GM18867 (cell line): ENCODE measurements around the gene WDFY2.

Experiments used
- ATAC-seq: cut with Tn5 transposase; IDR thresholded peaks from one replicate; pipeline ENCODE4 v1.9.1; 2021; ENCODE audit warnings: mild to moderate bottlenecking, moderate library complexity; ENCODE audit not compliant: unreplicated experiment

Gene WDFY2

DNA sequence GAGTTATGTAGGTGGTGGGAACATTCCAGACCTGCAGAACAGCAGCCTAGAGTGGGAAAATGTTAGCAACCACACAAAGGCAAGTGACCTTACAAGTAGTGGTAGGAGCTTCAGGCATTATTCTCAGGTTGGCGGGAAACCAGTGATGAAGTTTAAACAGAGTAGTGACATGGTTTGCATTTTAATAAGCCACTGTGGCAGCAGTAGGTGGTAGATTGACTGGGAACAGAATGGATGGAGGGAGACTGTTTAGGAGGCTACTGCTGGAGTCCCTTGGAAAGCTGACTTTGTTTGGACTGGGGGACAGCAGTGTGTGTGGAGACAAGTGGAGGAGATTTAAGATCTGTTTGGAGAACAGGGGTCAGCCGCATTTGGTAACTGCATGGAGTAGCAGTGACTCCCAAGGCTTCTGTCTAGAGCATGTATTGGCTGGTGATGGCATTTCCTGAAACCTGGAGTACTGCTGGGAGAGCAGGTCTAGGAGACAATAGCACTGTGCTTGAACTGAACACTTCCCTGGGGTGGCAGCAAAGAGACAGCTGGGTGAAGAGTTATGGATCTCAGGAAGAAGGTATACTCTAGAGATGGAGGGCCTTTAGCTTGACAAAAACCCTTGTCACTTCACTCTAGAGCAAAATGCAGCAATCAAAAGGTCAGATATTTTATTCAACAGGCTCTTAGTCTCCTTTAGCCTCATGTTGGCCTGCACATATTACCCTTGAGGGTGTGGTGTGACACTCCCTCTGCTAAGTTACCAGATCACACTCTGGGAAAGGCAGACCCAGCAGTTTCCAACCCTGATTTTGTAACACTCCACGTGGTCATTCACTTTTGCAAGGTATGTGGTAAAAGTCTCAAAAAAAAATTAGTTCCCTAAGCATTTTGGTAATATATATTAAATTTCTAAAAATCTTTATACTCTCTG lies 149.4 kb downstream of the WDFY2 start:
- no peak for ATAC-seq

DNA sequence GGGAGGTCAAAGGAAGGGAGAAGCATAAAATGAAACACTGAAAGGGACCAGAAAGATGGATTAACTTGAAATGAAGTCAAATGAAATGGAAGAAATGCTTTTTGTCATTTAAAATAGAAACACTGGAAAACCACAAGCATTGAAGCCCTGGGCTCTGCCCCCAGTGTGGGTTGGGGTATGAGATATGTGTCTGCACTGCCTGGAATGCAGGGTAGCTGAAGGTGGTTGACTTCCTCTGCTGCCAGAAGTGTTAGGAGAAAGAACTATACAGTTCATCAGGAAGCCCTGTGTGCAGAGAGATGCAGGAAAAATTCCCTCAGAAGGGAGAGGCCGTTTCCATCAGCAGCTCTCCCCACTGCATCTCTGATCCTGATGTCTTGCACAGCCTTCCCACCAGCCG lies 150.5 kb downstream of the WDFY2 start:
- no peak for ATAC-seq

DNA sequence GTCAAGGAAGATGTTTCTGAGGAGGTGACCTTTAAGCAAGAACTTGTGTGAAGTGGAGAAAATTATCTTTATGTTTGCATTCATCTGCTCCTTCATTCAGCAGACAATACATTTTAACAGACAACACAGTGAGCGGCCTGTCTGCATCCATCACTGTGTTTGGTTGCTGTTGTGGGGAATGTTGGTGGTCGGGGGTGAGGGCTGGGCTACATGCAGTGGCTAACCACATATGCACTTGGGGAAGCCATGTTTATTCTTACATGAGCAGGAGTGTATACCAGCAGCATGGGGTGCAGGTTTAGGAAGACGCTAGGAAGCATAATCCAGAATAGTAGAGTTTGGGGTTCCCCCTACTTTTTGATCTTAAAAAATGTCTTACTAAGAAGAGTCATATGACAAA lies 153.3 kb downstream of the WDFY2 start:
- ATAC-seq, result no peak

DNA sequence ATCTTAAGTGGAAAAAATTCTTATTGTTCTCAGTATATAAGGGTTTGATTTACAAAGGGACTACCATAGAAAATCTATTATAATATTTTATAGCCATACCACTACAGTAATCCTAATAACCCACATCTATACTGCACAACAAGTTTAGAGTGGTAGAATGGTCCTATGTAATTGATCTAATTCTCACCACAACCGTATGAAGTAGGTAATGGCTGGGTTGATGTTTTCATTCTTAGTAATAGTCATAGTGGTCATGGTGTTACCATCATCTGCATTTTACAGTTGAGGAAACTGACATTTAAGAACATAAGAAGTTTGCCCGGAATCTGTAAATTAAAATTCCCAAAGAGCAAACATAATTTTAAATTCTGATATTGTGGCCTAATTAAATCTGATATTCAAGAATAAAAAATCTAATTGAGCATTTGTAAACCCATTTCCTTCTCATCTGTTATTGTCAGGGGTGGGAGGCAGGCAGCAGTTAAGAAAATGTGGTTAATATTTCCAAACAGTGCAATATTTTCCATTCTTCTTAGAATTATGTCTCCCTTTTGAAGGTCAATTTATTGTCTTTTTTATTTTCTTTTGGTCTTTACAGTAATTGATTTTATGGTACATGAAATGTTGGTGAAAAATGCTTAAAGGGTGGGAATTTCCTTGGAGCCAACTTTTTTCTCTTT lies 154.1 kb downstream of the WDFY2 start:
- no peak for ATAC-seq

DNA sequence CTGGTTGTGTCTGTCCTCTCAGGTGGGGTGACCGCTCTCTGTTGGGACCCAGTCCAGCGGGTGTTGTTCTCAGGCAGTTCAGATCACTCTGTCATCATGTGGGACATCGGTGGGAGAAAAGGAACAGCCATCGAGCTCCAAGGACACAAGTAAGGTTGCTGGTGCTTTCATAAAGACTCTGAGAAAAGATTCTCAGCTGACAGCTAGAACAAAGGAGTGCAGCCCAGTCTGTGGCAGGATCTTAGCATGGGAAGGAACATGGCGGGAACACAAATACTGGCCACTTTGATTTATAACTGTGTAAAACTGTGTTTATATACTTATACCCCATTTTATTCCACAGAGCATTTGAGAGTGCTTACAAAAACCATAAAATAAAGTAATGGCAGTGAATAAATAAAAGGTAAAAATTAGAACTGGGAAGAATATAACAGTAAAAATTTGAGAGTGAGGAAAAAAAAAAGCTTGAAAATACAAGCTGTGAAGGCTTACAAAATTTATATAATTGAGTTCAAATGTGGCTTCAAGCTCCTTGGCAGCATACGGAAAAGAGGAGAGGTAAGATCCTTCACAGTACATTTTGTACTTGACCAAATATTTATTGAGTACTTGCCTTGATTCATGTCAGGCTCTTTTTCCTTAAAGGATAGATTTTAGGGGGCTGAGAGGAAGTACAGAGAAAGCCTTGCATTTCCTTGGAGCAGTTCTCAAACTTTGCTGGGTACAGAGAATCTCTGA lies 154.9 kb downstream of the WDFY2 start:
- ATAC-seq, result no peak

DNA sequence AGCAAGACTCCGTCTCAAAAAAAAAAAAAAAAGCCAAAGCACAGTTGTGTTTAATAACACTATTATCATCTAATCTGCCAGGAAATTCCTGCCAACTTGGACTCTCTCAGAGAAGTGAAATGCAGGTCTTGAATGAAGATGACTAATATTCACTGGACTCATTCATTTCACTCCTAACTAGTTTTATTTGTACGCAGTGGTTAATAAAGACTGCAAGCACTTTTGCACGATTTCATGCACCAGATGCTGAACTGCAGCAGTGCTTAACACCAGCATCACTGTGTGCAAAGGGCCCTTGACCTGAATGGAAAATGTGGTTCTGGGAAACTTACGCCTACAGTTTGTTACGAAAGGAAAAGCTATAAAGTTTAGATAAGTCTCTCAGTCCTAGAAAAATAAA lies 156.4 kb downstream of the WDFY2 start:
- no peak for ATAC-seq

DNA sequence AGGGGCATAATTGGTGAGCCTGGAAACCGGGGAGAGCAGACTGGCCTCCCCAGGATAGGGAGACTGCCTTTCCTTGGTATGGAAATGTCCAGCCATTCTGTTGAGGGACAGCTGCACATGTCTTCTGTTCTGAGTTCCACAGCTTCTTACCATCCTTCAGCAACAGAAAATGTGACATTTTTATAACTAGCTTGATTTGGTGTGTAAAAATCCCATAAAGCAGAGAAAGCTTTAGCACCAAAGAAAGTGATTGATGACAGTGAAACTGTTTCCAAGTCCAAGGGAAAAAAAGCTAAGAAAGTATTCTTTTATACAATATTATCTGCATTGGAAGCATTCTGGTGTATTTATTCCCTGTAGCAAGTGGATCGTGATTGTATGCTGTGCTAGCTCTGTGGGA lies 157.8 kb downstream of the WDFY2 start:
- ATAC-seq, result no peak

DNA sequence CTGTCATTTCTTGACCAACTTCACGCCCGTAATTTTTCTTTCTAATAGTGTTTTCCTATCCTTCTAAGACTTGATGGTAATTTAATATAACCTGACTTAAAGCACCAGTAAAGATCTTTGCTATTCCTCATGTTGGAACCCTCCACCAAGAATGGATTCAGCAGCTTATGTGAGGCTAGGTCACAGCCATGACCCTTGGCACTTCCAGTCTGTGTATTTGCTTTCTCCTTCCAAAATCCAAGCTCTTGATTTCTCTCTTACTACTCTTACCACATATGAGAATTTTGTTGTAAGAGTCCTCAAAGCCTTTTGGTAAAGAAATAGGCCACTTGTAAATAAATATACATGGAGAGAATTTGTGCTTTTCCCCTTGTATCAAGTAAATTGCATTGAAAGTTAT lies 158.3 kb downstream of the WDFY2 start:
- no peak for ATAC-seq

DNA sequence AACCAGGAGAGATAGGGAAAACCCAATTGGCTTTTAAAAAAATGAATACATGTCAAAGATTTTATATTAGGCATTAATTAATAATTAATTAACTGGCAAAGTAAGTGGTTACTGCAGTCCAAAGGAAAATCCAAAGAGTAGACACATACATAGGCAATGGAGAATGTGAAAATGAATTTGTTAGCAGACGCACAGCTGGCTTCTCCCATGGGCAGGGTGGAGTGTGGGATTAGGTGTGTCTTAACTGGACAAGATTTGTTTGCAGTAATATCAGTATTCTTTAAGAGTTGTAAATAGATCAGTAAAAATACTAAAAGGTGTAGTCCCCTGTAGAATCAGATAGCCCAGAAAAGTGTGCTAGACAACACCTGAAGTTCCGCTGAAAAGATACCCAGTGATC lies 161.0 kb downstream of the WDFY2 start:
- ATAC-seq, result no peak

DNA sequence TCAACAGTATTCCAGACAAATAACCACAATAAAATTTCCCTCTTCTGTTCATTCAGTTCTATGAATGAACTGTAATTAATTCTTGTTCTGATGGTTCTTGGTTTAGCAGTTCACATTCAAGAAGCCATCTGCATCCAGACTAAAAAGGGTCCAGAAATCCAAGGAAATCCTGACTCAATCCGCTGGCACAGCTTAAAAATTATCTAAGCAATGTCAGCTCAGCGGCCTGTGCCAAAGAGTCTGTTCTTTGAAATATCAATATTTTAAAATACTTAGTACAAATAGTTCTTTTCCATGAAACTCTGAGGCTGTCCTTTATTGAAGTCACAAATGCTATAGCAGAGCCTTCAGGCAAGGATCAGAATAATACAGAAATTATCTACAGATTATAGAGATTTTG lies 162.5 kb downstream of the WDFY2 start:
- no peak for ATAC-seq

DNA sequence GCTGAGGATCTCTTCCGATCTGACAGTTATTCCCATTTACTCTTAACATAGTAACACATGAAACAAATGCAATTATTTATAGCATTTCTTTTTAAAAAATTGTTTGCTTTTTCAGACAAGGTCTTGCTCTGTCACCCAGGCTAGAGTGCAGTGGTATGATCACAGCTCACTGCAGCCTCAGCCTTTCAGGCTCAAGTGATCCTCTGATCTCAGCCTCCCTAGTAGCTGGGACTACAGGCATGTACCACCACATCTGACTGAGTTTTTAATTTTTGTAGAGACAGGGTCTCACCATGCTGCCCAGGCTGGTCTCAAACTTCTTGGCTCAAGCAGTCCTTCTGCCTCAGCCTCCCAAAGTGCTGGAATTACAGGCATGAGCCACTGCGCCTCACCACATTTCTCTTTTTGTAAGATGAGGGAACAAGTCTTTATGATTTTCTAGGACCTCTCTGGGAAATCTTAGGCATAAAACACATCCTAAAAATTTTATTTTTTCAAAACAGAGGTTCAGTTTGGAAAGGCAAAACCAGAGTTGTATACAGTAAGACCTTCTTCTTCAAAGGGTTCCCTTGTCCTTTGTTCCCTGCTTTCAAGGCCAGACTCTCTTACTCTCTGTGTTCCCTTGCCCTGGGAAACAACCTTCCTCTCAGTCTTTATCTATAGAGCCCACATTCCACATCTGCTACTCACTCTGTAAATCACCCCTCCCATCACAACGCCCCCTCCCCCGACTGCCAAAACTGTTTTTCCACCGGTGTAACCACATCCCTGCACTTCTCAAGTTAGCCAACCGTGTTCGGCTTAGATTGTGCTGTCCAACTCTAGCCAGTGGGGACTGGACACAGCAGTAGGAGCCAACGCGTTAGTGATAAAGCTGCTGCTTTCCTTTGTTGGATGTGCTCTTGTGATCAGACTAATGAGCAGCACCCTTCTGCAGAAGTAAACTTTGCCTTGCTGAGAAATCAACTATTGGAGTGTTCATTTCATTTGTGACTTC lies 163.5 kb downstream of the WDFY2 start:
- ATAC-seq, result no peak

DNA sequence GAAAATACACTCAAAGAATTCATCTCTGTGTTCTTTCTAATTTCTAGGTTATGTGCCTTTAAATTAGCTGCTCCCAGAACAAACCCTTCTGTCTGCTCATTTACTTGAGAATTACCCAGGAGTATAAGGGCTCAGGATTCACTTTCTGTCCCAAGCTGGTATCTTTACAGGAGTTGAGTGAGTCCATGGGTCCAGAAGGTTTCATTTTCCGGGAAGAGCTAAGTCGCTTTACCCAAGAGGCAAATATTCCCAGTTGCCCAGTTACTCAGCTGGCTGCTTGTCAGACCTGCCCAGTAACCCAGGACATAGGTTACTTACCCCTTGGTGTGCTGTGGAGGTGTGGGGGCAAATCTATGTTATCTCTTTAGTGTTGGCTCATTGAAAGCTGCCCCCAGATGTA lies 172.4 kb downstream of the WDFY2 start:
- ATAC-seq, result no peak

DNA sequence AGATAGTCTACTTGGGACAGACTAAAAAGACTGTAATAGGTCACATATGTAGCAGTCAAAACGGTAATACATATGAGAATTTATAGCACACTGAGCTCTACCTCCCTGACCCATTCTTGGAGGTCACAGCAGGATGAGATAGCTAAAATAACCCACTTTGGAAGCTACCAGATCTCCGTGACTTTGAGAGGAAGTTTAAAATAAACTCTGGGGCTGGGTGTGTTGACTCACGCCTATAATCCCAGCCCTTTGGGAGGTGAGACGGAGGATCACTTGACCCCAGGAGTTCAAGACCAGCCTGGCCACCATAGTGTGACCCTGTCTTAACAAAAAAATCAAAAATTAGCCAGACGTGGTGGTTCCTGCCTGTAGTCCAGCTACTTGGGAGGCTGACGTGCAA lies 174.4 kb downstream of the WDFY2 start:
- no peak for ATAC-seq

DNA sequence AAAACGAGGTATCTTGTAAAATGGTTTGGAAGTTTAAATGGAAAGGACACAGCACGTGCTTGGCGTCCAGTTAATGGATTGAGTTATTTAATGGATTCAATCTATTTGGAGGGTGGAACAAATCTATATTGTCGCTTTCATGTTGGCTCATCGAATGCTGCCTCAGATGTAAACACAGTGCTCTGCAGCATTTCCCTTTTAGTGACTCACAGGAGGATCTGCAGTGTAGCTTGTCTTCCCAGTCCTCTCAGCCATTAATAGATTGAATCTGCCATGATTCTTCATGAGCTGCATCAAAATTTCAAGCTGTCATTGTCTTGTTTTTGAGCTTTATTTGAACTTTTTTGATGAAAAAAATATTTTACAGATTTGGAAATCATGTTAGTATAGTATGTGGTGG lies 175.0 kb downstream of the WDFY2 start:
- ATAC-seq, result no peak

DNA sequence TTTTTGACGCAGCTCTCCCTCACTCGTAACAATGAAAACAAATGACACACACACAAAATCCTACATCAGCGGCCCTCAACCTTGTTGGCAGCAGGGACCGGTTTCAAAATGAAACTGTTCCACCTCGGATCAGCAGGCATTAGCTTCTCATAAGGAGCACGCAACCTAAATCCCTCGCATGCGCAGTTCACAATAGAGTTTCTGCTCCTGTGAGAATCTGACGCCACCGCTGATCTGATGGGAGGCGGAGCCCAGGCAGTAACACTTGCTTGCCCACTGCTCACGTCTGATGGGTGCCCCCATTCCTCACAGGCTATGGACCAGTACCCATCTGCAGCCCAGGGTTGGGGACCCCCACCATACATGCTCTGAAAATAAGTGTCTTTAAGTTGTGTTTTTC lies 176.3 kb downstream of the WDFY2 start:
- ATAC-seq, result no peak

DNA sequence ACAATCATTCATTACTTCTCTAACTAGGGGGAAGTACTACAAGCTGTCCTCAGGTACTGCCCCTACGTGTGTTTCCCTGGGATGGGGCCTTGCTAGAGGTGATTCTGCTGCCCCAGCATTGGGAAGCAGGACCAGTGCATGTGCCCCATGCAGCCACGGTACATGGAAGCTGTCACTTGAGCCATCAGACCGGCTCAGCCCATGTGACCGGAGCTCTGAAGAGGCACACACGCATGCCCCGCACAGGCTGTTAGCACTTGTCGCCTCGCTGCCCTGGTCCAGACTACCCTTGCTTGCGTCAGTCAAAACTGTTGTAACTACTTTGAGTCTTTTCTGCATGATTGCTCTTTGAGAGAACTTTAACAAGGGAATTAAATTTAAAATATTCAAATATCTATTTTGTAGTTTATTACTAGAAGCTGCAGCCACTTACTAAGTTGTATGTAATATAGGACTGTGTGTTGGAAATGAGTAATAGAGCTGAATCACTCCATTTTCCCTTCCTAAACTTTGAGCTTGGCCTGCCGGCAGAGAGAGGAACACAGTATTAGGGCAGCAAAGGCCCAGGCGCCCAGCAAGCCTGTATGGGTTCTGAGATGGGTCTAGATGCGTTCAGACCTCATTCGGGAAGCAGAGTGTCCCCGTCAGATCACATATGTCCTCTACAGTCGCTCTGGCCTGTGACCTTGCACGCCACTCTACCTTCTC lies 177.5 kb downstream of the WDFY2 start:
- ATAC-seq, result no peak

DNA sequence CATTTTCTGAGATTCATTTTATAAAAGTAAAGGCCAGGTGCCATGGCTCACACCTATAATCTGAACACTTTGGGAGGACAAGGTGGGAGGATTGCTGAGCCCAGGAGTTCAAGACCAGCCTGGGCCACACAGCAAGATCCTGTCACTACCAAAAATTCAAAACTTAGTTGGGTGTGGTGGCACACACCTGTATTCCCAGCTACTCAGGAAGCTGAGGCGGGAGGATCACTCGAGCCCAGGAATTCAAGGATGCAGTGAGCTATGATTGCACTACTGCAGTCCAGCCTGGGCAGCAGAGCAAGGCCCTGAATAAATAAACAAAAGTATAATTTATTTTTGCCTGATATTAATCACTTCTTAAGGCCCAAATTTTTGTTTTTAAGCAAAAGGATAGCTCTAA lies 179.2 kb downstream of the WDFY2 start:
- no peak for ATAC-seq

DNA sequence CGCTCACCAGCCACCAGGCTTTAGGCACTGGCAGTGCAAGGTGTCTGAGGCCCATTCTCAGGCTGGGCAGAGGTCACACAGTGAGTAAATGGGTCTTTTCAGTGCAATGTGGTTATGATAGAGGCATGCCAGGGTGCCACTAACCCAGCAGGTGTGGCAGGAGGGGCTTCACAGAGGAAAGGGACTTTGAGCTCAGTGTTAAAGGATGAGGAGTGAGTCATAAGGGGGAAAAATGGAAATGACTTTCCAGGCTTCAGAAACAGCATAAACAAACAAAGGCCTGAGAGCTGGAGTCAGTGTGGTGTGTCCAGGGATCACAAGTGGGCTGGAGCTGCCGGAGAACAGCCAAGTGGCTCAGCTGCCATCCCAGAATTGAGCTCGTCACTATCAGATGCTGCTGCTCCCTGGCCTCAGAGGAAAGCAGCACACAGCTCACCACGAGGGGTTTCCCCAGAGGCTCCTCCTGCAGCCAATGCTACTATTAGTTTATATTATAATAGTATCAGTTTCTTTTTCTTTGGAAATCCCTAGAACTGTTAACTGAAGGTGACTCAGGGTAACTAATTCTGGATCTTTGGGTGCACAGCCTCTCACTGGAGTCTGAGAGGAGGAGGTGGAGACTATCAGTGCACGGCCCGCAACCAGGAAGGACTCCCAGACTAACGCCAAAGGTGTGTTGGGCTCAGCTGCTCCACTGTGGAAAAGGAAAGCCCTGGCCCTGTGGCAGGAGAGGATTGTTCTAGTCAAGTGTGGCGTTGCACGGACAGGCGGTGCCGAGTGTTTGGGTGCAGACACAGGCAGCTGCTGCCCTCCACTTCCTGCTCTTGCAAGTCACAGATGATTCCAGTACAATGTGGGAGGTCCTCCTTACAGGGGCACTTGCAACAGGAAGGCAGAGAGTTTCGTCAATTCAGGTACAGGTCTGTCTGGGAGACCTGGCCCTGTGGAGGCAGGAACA lies 180.2 kb downstream of the WDFY2 start:
- peak; percentile 86 for ATAC-seq

DNA sequence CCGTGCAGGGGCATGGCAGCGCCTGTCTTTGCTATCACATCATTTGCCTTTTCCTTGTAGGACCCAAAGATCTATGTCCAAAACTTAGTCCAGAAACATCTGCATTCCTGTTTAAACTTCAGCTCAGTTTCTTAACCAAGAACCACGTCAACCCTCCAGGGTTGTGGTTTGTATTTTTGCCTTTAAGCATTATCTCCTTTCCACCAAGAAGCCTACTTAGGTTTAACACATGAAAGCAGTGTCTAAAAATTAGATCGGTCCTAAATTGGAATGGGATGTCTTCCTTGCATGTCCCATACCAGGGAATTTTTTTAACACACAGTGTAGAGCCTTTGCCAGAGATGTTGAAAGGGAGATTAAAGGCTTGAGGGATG lies 180.9 kb downstream of the WDFY2 start:
- no peak for ATAC-seq
